Stimulated activated CD8-positive, alpha-beta memory T cell treated with anti-CD3 and anti-CD28 coated beads, Interleukin-12 subunit alpha, Interleukin-12 subunit beta, amount 100 ng/mL, for 4 hours (primary cell): ENCODE data around the gene KCNH4.
"Not testable (repeated sequence)": the region's sequence is repeated elsewhere in the genome, so short reads cannot be mapped to it uniquely, and the experiment has no call there.

Experiments
- DNase-seq: peaks from one replicate; pipeline ENCODE4 v3.0.0-alpha.2; 2020; ENCODE audit warnings: low read depth

The KCNH4 gene

DNA sequence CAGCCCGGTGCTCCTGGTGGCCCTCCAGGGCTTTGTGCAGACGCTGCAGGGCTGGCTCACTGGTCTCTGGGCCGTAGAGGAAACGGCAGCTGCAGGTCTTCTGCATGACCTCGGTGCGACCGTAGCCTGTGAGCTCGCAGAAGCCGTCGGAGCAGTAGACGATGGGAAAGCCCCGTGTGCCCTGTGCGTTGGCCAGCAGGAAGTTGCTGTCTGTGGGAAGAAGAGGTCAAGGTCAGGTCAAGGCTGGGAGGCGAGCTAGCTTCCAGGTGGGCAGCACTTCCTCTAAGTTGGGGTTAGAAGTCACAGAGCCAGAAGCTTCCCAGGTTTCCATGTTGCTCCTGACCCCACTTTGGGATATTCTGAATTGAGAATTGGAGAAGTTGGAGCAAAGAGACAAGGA is 2.1 kb downstream of the KCNH4 start:
- no peak for DNase-seq

DNA sequence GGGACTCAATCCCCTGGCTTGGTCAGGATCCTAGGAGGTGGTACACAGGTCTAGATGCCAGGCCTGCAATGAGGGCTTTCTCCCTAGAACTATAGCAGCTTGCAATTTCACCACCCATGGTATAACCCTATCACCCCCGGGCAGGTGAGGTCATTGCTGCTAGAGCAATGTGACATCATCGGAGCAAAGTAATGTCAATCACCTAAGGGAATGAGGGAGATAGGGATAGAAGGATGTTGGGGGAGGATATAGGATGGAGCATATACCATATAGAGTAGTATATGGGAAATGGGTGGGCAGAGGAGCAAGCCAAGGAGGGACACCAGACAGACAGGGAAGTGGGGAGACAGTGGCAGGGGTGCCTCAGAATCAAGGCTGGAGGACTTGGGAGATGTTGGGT is 3.3 kb downstream of the KCNH4 start:
- DNase-seq: no peak

DNA sequence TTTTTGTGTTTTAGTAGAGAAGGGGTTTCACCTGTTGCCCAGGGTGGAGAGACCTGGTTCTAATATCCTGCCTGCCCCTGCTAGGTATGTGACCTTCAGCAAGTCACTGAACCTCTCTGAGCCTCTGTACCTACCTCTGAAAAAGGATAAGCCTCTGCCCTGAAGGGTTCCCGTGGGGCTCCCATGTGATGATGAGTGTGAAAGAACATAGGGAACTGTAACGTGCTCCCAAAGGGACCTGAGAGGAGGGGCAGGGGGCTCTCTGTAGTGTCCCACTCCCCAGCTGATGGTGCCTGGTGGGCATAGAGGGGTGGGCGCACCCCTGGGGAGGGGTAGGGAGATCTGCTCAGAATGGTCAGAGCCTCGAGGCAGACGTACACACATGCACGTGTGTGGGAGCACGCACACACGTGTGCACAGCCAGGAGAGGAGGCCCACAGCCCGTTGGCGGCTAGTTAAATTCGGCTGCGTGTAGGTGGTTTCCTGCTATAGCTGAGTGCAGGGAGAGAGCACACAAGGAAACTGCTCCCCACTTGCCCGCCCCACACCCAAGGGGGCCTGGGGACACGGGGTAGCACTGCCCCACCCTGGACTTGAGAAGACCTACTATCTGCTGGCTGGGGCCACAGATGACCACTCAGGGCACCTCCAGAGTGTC is 6.7 kb downstream of the KCNH4 start:
- no peak for DNase-seq

DNA sequence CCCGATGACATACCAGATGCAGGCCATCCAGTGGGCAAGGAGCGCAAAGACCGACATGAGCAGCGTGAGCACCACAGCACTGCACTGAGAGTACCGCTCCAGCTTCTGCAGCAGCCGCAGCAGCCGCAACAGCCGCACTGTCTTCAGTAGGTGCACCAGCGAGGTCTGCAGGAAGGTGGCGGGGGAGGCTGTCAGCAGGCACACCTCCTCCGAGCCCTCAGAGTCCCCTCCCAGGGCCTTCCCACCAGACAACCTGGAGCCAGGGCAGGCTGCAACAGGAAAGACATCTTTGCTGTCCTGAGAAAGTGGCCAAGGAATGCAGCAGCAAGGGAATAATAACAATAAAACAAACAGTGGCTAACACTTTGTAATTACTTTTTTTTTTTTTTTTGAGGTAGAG is 9.1 kb downstream of the KCNH4 start:
- no peak for DNase-seq

DNA sequence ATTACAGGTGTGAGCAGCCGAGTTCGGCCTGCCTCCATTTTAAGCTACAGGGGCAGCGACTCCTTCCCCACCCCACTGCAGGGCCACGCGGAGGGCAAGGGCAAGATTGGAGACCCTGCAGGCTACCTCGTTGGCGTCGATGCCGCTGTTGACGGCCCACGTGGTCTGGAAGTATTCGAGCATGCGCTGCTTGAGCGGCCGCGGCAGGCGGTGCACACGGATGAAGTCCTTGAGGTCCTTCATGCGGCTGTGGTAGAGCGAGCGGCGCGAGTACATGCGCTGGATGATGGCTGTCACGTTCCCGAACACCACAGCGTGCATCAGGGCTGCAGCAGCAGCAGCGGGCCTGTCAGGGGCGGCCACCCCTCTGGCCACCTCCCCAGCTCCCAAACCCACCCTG is 11.6 kb downstream of the KCNH4 start:
- no peak for DNase-seq

DNA sequence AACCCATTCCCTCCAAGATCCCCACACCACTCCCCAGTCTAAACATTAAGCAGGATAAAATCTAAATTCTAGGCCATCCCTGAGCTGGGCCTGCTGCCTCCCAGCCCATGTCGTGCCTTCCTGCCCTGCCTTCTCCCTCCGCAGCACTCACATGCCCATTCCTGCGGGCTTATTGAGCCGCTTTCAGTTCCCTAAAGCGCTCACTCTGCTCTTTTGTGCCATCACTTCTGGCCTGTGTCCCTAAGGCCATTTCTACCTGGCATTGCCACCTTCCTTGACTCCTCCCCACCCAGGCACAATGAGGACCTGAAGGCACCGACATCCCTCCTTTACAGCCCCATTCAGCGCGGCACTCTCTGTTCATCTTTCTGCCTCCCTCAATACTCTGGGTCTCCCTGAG is 13.1 kb downstream of the KCNH4 start:
- DNase-seq: no peak

DNA sequence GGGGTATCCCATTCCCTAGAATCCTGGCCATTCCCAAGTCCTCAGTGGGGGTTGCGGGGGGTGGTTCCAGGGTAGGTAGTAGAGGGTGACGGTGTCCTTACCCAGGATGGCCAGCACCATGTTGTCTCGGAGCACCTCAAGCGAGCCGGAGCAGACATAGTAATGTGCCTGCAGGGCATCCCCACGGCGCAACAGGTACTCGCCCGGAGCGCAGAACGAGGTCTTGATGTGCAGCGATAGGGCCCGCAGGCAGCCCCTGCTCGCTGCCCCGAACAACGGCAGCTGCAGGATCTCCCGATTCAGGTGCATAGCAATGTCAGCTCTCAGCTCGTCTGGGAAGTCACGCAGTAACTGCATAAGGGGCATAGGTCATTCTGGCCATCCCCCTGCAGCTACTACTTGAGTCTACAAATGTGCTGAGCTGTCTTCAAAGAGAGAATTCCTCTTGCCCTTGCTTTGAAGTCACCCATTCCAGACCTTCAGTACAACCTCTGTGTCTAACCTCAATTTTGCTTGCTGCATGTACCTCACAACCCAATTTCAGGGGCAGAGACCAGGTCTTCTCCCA is 14.7 kb downstream of the KCNH4 start:
- no peak for DNase-seq

DNA sequence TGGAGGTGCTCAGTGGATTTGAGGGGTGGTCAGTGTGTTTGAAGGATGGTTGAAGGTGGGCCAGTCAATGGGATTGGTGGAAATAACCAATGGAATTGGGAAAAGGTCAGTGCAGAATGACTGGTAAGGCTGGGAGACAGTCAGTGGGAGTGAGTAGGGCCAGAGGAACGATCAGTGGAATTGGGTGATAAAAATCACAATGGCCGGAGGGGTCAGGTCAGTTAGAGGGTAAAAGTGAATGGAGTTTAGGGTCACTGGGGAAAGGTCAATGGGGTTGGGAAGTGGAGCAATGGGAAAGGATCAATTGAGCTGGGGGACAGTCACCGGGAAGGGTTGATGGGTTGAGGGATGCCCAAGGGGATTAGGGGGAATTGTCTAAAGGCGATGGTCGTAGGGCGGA is 15.2 kb downstream of the KCNH4 start:
- DNase-seq: no peak

DNA sequence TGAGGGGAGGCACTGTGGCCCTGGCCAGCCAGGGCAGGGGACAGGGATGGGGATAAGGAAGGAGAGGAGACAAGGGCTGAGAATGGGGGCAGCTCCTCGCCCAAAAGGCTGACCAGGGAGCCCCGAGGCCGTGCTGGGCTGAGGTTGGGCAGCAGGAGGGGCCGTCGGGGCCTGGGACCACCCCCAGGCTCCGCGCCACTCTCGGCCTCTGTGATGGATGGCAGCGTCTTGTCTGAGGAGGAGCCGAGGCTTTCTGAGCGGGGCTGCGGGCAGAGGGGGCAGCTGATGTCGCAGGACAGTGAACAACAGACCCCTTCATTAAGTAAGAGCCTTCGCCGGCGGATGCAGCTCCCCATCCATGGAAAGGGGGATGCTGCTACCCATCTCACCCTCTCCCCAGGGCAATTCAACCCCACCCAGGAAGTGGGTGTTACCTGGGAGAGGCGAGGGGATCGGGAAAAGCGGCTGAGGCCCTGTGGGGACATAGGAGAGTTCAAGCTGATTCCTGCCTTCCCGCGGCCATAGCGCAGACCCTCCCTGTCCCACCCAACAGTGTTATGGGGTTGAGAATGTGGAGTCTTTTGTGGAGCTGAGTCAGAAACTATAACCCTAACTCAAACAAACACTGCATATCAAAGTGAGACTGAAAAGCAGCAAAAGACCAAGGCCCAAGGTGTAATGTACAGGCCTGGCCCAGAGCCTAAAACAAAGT is 17.1 kb downstream of the KCNH4 start:
- DNase-seq: no peak

DNA sequence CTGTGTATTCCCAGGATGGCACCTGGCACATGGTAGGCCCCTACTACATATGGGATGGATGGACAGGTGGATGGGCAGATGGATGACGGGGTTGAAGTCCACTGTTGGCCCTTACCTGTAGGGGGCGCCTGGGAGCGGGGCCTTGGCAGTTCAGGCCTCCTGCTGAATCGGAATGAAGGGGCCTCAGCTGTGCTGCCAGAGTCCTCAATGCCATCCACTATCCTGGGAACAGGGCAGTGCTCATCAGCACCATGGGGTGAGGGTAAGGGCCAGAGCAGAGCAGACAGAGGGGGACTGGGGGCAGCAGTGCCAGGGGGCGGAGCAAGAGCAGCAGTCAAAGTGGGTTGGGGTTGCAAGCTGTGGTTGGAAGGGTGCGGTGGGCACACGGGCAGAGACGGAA is 17.8 kb downstream of the KCNH4 start:
- DNase-seq: no peak

DNA sequence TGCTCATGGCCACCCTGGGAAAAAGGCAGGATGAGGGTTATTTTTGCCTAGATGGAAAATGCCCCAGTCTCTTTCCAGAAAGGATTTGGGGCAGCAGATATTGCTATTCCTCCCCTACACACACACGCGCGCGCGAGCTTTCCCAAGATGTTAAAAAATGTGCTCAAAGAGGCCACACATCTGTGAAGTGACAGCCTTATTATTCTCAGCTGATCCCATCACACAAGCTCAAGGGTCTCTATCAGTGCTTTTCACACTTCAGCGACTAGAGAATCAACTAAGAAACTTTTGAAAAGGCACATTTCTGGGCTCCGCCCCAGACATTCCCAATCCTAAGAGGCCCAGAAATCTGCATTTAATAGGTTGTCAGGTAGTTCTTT is 20.4 kb downstream of the KCNH4 start:
- DNase-seq: no peak

DNA sequence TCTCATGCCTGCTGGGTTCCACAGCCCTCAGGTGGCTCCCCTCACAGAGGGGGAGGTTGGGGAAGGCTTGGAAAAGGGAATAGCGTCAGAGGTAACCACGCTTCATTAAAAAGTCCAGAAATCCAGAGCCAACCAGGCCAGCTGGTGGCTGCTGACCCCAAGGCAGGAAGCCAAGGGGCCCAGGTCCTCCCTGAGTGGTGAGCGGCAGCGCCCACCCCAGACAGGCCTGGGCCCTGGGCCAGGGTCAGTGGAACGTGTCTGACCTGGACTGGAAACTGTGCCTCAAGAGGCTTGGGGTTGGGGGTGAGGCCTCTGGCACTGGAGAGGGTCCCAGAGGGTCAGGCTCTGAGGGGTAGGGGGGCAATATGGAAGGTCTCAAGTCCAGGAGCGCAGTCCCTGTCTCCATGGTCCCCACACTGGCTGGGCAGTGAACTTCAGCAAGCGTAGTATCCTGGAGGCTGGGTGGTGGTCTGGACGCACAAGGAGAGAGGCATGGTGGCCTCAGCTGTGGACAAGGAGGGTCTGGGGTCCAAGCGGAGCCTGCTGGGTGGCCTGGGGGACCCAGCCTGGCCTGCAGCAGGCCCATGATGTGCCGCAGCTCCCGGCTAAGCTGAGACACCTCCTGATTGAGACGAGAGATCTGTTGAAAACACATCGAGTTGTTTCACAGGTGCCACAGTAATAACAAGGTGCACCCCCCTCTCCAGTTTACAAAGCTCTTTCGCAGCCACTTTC is 21.0 kb downstream of the KCNH4 start:
- no peak for DNase-seq

DNA sequence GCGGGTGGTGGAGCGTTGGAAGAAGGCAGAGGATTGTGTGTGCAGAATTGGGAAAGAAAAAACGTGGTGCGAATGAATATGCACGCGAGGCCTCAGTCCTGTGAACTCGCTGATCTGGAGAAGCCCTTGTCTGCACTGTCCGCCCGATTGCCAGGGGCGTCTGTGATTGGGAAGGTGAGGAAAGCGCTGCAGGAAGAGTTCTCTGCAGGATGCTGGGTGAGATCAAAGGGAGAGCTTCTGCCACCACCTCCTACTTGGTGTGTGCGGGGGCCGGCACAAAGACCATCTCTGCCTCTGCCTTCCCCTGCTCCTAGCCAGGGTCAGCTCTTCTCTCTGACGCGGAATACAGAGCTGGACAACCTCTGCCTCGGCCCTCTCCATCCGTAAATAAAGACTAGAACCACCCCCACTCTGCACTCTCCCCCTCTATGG is 25.3 kb downstream of the KCNH4 start:
- DNase-seq: no peak

DNA sequence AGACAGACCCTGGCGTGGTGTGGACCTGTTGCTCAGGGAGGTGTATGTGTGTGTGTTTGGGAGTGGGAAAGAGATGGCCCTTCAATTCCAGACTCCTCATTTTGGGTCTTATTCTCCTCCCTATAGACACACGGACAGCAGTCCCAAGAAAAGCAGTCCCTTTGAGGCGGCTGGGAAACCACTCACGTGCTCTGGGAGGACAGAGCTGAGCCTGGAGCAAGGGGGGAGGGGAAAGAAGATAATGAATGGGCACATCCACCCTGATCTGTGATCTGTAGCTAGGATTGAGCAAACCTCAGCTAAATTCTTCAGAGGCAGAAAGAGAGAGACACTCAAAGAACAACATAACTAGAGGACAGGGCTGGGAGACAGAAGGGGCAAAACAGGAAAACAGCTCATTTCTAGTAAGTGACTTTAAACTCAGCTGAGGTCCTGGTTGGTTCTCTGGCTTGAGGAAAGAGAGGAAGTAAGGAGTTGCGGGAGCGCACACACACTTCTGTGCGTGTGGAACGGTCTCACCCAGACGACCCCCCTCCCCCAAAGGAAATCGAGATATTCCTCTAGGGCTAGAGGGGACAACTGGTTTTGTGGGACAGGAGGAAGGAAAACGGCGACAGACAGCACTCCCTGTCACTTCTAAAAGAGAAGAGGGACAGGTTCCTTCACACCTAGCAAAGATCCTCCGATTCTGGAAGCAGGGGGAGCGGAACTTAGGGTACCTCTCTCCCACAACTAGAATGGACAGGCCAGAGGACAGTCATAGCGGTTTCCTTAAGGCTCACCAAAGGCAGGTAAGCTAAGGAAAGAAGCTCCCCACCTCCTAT is 26.8 kb downstream of the KCNH4 start:
- DNase-seq: no peak

DNA sequence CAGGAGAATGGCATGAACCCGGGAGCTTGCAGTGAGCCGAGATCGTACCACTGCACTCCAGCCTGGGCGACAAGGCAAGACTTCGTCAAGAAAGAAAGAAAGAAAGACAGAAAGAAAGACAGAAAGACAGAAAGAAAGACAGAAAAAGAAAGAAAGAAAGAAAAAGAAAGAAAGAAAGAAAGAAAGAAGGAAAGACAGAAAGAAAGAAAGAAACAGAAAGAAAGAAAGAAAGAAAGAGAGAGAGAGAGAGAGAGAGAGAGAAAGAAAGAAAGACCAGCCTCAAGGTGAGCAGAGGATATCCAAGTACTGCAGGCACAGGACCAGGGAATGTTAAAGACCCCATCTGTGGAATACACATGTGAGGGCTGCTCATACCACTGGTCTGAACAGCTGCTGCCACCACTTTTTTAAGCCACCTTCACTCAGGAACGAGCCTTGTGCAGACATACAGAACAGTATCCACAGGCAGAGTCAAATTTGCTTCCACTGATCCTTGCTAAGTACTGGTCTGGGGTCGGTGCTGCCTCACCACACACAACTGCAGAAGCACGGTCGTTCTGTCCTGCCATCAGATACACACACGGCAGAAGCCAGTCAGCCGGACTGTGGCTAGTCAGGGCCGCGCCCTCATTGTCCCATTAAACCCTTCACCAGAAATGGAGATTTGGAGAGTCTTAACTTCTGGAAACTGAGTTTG is 33.9 kb downstream of the KCNH4 start:
- no peak for DNase-seq

DNA sequence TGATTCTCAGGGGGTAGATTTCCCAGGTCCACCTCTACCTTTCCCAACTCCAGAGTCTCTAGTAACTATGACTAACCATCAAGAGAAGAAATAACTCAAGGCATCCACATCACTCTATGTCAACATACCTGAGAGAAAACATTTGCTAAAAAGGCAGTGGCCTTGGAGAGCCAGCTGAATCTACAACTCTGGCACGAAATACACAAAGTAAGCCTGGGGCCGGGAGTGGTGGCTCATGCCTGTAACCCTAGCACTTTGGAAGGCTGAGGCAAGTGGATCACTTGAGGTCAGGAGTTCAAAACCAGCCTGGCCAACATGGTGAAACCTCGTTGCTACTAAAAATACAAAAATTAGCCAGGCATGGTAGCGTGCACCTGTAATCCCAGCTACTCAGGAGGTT is 37.8 kb downstream of the KCNH4 start:
- DNase-seq: not testable (repeated sequence)

DNA sequence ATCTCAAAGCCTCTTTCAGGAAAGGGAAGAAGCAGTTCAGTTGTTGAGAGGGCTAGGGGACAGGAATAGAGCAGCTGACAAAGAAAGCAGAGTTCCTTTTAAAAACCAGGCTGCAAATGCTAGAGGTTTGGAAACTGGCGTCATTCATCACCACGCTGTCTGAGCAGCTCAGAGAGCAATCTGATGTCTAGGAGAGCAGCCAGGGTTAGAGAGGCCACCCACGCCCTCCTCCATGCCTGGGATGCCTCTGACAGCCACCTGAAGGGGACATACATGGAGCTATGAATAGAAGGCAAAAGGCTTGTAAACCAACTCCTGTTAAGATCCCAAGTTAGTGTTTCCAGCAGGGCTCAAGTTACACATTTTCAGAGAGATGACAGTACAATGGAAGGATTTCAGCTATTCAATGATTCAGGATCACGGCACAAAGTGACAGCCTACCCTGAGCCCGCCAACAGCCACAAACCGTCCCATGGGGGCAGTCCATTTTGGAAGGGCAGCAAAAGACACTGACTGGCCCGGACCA is 38.5 kb downstream of the KCNH4 start:
- DNase-seq: no peak

DNA sequence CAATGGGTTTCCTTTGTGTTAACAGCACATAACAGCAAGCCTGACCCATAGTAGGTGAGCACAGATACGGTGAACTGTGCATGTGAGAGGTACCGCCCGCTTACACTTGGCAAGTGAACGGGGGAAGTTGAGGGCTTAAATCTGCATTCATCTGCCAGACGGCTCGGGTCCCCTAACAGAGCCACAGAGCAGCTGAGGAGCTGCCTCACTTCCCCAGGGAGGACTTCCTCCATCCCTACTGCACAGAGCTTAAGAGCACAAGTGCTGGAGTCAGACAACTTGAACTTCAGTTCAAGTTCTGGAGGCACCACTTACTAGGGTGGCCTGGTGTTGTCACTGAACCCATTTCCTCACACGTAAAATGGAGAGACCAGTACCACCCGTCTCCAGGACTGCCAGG is 39.6 kb downstream of the KCNH4 start:
- DNase-seq: no peak

DNA sequence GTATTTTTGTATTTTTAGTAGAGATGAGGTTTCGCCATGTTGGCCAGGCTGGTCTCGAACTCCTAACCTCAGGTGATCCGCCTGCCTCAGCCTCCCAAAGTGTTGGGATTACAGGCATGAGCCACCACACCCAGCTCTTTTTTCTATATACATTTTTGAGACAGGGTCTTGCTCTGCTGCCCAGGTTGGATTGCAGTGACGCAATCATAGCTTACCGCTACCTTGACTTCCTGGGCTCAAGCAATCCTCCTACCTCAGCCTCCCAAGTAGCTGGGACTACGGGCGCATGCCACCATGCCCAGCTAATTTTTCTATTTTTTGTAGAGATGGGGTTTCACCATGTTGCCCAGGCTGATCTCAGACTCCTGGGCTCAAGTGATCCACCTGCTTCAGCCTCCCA is 40.3 kb downstream of the KCNH4 start:
- DNase-seq: not testable (repeated sequence)

DNA sequence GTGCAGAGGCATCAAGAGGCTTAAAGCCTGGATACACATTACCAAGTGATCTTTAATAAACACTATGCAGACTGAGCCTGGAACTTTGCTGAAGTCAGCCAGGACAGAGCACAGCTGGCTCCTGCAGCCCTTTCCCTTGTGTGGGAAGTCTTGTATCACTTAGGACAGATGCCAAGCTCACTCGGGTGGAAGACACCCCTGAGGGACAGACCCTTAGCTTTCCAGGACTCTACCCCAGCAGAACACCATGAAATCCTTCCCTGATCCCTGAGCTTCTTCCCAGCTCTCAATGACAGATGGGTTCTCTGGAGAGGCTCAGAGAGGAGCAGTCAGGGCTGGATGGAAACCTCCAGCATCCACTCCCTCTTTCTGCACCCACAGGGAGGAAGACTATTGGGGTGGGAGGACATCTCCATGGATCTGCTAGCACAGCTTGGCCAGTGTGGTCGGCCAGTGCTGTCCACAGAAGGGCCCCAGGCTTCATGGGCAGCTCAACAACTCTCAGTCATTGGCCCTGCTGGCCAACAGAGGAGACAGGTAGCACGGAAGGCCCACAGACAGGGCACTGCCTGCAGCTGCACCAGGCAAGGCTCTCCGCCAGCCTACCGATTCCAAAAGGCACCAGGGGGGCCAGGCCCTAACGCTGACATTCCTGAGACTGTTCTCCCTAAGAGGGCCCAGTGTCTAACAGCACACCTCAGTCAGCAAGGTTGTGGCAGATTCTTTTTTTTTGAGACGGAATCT is 42.0 kb downstream of the KCNH4 start:
- no peak for DNase-seq

DNA sequence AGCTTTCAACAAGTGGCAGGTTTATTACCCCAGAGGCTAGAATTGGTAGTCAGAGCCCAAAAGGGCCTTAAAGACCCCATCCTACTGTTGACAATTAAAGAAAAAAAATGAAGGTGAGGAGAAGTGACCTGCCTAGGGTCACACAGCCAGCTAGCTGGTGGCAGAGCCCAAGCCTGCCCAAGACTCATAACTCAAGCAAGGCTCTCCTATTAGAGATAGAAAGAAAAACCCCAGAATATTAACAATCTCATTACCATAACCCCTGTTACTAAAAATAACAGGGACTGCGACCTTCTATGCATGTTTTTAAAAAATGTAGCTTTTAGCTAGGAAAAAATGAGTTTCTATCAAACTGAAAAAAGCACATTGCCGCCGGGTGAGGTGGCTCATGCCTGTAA is 44.3 kb downstream of the KCNH4 start:
- no peak for DNase-seq
